ENCODE measurements around the gene PSORS1C1.

The PSORS1C1 gene

DNA sequence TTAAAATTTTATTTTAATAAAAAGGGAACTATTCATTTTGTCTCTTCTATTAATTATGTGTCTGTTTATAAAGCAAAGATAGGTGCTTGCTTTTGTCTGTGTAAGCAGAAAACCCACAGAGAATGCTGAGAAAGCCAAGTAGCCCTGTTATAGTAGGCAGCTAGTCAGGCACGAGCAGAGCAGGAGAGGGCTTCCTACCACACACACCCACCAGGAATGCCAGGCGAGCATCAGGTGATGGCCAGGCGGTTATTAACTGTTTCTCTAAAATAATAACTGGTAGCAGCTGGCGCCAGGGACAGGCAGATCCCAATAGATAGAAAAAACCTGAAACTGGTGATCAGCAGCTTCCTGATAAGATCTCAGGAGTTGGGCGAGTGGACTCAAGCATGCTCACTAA lies 17.9 kb upstream of the PSORS1C1 start:
- no peak for DNase-seq

DNA sequence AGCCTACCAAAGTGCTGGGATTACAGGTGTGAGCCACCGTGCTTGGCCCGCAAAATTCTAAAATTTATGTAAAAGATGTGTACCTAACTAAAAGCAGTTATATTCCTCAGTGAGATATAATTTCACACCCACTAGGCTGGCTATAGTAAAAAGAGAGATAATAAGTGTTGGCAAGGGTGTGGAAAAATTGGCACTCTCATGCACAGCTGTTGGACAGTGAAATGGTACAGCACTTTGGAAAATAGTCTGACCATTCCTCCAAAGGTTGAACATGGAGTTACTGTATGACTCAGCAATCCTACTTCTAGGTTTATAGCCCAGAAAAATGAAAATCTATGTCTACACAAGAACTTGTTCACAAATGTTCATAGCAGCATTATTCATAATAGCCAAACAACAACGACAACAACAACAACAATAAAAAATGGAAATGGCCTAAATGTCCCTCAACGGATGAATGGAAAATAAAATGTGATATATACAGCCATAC lies 16.1 kb upstream of the PSORS1C1 start:
- no peak for DNase-seq

DNA sequence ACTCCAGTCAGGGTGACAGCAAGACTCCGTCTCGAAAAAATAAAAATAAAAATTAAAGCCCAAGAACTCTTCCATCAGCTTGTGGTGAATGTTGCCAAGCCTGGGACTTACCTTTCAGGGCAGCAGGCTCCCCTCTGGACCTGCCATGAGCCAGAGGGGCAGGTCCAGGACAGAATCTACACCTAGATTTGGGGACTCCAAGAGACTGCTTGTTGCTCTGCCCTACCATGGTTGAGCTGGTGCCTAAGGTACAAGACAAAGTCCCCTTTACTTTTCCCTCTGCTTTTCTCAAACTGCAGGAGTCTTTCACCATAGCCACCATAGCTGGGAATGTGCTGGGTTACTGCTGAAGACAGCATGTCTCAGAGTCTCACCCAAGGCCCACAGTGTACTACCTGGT lies 11.5 kb upstream of the PSORS1C1 start:
- no peak for DNase-seq

DNA sequence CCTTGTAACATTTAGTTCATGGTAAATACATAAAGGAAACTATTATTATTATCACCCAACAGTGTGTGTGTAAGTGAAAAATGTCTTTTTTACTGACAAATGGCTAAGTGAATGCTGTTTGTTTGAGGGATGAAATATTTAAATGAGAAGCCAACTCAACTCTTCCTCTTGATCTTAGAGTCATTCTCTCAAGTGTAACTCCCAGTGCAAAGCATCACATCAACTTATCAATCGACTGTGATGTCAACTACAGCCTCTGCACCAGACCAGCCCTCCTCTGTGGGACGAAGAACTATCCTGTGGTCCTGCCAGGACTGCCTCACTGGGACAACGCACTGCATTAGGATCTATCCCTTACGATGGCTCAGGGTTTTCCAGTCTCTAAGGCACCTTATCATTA lies 7.5 kb upstream of the PSORS1C1 start:
- DNase-seq: no peak

DNA sequence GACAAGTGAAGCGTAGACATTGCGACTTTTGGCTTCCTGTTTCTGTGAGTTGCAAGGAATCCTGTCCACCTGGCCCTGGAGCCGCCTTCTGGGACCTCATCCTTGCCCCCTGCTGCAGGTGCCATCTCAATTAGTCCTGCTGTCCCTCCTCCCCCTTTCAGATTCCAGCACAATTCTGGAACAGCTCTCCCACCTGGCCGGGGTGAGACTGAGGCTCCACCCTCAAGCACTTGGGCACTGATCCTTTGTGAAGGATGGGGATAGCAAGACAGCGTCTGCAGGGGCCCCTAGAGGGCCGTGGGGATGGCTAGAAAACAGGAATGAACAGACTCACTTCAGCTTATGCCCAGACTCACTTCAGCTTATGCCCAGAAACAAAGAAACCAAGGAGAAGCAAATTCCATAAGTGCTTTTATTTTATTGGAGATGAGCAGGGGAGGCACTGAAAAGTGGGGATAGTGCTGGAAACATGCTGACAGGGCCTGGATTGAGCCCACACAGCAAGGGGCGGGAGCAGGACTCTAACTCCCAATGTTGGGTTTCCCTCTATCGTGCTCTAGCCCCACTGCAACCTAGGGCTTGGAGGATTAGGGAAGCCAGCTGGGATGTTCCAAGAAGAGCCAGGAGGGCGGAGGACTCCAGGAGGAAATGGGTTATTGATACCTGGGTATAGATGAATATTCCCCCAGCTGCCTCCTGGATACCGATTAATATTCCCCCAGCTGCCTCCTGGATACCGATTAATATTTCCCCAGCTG lies 3.6 kb upstream of the PSORS1C1 start:
- no peak for DNase-seq

DNA sequence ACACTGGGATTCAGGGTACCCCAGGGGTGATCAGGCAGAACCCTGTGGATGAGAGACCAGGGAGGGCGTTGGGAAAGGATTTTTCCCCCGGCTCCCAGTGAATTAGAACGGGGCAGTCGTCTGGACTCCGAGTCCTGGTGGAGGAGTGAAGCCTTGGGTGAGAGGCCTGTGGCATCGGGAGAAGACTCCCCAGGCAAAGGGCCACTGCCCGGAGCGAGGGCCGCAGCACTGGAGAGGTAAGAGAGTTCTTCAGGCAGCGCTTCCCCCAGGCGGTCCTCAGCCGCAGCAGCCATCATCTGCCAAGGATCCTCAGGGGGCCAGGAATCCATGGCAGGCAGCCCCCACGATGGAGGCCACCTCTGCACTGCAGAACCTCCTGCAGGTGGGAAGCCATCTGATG lies 2.9 kb upstream of the PSORS1C1 start:
- no peak for DNase-seq

DNA sequence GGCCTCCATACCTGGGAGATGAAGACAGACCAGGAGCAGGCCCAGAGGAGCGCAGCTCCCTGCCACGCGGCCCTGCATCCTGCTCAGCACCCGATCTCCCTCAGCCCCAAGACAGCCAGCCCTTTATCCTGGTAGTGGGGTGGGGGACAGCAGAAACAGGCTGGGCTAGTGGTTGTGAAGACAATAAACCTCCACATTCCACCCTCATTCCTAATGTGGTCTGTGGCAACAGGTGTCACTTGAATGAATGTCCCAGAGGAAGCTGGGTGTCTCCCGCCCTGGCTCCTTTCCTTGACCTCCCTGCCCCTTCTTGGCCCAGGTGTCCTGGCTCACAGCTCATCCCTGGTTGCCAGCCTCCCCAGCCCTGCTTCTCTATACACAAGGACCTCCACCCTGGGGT lies 2.1 kb upstream of the PSORS1C1 start, which contains the start of gene C6orf15:
Gene C6orf15, minus strand, starts transcription at position 98 of the 400 bp plus-strand sequence. Its CDS starts 20 bp downstream, at position 78.
- no peak for DNase-seq

DNA sequence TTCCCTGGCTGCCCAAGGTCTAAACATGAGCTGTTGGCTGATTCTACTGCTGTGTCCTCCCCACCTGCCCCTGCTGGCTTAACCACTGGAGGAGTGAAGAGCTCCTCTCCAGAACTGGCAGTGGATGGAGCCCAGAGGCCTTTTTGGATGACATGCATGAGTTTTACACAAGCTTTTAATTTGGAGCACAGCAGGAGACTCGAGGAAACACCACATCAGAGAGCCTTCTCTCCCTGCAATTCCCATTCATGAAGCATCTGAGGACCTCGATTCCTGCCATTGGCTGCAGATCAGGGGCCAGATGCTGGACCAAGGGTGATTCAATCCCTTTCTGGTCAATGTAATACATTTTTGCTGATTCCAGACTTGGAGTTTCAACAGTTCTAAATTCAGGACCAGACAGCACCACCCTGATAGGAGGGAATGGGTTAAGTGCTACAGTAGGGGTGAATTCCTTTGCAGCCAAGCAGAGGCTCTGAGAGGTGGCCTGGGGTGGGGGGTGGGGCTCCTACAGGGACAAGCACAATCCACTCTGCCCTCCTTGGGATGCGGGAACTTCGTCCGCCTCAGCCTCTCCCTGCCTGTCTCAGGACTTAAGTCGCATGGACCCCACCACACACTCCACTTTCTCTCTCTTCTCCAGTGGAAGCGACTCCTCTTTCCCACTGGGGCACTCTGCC lies 599 bp upstream of the PSORS1C1 start:
- DNase-seq: no peak

DNA sequence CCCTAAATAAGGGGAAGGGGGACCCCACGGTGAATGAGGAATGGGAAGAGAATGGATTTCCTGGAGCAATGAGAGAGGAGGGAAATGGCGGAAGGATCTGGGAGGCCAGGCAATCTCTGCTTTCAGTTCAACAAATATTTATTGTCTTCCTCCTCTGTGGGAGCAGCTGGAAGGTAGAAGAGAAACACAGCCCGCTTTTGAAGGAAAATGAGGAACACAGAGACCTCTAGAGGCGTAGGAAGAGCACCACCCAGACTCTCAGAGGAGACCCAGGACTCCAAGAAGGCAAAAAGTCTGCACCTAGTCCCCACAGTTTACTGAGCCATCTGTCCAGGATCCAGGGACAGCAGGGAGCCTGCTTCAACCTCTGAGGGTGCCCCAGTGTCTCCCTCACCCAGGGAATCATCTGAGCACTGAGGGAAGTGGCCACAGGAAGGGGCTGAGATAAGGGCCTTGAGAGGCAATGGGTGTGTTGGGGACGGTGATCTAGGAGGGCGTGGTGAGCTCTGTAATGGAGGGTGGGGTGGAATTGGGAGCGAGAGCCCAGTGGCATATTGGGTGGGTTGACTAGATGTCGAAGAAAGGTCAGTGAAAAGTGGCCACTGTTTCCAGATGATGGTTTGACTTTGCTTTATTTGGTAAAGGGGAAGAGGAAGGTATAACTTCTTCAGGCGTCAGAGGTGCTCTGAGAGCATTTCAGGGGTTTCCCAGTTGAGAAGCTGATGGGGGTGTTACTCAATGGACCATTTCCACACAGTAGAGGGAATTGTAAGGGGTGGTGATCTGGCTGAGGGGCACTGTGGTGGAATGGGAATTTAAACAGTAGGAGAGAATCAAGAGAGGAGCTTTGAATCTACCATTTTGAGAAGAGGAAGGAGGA lies 610 bp downstream of the PSORS1C1 start:
- no peak for DNase-seq

DNA sequence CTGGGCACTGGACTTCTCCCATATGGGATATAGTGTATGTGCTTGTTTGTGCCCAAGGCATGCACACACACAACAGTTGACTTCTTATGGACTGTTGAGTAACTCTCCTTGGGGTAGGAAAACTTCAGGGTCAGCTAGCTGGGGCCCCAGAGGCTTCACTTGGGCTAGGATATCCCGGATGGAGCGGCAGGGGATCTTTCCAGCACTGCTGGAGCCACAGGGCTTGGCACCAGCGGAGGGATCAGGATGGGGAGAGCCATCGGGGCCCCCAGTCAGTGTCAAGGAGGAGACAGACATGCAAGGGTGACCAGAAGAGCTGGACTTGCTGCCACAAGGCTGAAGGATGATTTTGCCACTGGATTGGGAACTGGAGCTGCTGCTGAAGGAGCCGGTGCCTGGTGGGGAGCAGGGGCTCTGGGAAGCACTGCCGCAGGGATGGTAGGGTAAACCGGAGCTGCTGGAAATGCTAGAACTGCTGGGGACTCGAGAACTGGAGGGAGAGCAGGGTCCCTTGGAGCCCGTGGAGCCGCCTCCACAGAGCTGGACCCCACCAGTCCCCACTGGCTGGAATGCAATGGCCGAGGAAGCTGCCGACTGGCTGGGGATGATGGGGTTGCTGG lies 1.5 kb downstream of the PSORS1C1 start:
- DNase-seq: no peak

DNA sequence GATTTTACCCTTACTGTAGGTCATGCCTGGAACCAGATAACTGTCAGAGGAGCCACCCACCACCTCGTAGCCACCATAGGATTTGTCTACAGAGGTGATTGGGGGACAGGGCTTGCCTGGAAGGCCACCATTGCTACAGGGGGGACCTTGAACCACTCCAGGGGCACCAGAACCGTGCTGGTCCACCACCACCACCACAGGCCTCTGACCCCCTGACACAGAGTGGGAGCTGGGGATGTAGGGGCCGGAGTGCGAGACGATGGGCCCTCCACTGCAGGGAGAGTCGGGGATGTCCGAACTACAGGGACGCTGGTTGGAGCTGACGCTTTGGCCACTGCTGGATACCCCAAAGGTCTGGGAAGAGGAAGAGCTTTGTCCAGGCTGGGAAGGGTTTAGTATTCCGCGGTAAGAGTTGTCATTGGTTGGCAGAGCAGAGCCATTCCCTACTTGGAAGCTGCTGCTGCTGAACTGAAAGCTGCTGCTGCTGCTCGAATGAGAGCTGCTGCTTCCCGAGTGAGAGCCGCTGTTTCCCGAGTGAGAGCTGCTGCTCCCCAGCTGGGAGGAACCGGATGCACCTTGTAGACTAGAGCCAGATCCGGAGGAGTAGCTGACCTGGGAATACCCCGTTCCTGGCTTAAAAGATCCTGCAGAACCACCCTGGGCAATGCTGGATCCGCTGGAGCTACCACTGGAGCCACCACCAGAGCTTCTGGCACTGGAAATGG lies 2.2 kb downstream of the PSORS1C1 start:
- DNase-seq: no peak

DNA sequence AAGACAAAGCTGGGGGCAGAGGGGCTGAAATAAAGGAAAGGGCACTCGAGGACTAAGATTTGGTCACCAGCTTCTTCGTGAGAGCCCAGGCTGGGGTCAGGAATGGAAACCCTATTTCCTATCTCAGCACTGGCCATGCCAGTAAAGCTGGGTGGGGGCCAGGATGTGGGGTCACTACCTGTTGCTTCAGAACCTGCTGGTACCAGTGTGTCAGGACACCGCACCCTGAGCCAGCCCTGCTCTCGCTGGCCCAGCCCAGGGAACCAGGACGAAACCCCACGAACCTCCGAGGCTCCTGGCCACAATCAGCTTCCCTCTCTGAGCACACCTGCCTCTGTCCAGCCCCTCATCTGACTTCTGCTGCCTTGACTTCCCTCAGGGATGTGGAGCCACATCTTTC lies 3.6 kb downstream of the PSORS1C1 start:
- no peak for DNase-seq

DNA sequence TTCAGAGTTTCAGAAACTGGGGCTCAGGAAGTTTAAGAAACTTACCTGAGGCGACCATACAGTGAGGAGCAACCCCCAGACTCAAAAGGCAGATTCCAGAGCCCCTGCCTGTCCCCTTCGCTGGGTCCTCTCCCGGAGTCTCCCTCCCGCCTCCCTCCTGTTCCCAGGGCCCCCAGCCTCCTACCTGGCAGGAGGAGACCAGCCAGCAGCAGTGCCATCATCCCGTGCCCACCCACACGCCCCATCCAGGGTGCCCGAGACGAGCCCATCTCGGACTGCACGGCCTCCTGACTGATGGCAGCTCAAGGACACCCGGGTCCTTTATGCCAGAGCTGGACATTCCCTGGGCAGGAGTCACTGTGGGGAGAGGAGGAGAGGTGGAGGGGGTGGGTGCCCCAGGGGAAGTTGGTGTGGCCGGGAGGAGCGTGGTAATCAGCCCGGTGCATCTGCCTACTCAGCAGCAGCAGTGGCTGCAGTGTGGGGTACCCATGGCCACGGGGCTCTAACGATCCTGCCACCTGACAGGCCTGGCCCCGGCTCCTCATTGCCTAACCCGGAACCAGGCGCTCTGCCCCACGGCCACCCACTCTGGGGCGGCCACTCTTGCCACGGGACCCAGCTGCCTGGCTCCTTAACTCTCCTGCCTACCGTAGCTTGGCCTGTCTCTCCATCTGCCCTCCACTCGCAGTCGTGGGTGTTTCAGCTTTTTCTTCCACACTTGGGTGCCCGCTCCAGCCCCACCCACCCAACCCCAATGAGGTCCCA lies 5.7 kb downstream of the PSORS1C1 start, which contains the start of gene CDSN:
Gene CDSN, minus strand, starts transcription at position 296 of the 765 bp plus-strand sequence. Its CDS starts 27 bp downstream, at position 269.
- no peak for DNase-seq

DNA sequence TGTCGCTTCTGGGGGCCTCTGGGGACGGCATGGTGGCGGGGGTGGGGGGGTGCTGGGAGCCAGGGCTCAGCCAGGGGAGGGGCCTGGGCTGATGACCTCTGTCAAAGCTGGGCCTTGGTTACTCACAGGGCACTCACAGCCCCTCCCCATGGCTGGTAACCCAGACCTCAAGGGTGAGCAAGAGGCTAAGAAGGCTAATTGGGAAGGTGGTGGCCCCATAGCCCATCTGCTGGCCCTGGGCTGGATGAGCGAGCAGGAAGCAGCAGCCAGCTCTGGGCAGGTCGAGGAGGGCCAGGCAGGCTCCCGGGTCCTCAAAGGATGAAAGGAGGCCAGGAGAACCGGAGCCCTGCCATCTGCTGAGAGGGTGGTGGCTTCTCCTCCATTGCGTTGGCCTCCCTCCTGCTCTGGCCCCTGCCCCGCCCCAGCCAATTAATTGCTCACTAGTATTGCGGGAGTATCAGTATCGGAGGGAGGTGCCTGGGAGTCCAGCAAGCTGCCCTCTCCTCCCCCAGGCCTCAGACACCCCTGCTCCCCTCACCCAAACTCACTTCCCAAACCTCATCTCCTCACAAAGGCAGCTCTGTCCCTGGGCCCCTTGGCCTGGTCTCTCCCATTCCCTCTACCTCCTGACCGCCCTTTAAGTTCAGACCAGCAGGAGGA lies 6.7 kb downstream of the PSORS1C1 start:
- no peak for DNase-seq

DNA sequence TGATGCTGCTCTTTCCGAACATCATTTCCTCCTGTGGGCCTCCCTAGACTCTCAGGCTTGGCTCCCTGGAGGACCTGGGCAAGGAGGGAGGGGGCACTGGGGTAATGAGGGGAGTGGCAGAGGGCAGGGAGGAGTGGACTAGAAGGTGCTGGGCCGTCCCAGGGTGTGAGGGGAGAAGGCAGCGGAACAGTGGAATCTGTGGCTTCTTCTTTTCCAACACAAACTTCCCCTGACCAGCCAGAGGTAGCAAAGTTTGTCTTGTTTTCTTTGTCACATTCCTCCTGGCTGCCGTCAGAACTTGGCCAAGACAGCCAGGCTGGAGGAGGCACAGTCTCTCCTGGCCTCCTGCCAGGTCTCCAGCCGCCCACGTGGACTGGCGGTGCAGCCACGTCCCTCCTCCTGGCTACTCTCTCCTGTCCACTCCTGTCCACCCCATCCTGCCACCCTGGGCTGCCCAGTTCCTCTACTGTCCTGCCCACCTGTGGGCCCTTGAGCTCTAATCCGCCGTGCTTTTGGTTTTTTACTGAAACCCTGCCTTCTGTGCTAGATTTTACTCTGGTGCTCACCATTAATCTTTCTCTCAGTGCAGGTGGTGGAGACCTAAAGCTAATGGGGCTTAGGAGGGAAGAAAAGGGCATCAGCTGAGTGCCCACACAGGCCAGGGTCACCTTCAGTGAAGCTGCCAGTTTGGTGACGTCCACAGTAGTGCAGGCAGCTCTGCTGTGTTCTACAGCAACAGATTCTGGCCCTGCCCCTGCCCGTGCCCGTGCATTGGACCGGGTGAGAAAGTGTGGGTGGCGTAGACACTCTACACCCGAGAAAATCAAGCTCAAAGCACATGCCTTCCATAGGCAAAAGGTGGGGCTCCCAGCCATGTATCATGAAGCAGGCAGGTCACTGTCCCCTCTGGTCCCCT lies 8.4 kb downstream of the PSORS1C1 start:
- no peak for DNase-seq

DNA sequence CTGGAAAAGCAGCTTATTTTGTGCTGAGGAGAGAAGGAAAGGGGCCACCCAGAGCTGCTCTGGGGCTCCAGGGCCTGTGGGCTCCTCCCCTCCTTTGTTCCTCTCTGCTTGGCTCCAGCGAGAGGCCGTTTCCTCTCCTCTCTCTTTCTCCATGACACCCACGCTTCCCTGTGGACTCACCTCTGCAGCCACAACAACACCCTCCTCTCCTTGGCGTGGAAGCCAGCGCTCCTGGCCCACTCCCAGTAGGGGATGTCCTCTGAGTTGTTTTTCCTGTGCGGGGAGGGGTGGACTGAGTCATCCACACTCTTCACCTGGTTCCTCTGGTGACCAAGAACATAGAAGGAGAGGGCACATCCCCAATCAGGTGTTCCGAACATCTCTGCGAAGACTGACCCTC lies 10.6 kb downstream of the PSORS1C1 start:
- no peak for DNase-seq

DNA sequence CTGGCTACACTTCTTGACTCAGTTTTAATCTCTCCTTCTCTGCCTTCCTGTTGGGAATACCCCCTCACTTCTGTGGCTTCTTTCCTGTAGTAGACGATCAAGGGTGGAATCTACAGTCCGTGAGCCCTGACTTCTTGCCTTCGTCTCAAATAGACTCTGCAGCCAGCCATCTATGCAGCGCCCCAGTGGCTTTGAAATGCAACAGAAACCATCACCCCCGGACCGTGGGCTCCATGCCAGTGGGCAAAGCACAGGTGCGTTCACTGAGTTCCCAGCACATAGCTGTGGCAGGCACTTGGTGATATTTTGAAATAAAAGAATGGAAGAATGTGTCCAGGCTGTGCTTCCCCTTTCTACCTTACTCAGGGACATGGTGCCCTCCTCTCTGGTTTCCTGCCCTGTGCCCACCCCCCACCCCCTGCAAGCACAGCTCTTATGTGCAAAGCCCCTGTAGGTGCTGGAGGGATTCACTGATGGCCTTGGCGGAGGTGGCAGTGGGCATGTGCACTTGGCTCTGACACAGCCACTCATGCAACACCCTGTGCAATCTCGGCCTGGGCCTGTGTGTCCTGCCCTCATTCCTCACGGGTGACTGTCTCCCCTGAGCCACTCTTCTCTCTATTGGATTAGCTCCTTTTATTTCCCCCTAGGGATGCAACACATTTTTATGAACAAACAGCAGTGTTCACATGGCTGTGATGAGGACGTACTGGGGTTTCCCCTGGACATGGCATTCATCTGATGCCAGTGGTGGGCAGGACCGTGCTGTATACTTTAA lies 11.2 kb downstream of the PSORS1C1 start:
- no peak for DNase-seq

DNA sequence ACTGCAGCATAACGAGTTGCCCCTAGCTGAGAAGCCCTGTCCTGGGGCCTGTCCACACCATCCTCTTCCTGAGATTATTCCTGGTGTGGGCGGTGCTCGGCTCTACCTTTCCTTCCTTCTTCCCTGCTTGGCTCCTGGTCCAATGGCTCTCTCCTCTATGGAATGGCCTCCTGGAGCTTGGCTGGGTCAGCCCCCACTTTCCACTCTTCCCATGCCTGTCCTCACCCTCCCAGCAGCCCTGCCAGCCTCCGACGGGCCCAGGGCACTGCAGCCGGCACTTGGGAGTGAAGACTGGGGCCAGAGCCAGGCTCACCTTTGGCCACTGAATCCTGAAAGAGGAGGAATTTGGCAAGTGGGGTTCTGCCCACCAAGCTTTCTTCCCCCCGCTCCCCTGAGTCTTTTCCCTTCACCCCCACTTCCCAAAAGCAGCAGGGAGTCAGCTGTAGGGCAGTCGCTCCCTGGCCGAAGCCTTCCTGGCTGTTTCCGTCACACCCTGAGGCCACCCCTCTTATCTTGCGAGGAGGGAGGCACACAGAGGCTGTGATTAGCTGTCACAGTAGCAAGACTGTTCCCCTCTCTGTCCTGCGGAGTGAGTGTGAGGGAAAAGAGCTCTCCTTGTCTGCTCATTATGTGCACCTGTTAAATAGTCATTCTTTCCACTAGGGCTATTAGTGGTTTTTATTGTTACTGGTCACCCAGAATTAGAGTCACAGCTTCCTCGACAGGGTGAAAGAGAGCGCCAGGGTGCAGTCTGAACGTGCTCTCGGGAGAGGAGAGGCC lies 12.0 kb downstream of the PSORS1C1 start:
- no peak for DNase-seq
